AG09309 (cell line): ENCODE data around the gene RMND5B.

Experiments
- DNase-seq: peaks from one replicate; pipeline ENCODE4 v3.0.0-alpha.2; 2010; ENCODE audit warnings: low read depth
- H3K4me3 ChIP-seq: 2 replicates; pipeline ENCODE4 v1.5.1; 2011; ENCODE audit warnings: mild to moderate bottlenecking, low read depth, low read length, moderate library complexity; ENCODE audit not compliant: control insufficient read depth
- CTCF ChIP-seq: IDR thresholded peaks from 2 replicates; pipeline ENCODE4 v1.5.1; 2011; ENCODE audit warnings: mild to moderate bottlenecking, low read depth, low read length, inconsistent platforms; ENCODE audit not compliant: insufficient read depth, control insufficient read depth; ENCODE audit errors: missing control alignments

RMND5B gene

GRCh38 chr5:178112545-178112944 is 18.3 kb upstream of the RMND5B start:
- no peak overlapping the region for H3K4me3 ChIP-seq
- DNase-seq: no peak
- no peak for TF ChIP-seq CTCF

- no peak for TF ChIP-seq CTCF
- DNase-seq: no peak
- H3K4me3 ChIP-seq: peak within 1 kb of the TSS; percentile 24
These were observed 17.6 kb upstream of the RMND5B start, which contains the start of gene N4BP3 for GRCh38 chr5:178113141-178113787. Gene N4BP3 (plus strand): TSS chr5:178113532. CDS start chr5:178119584, 6,052 bp downstream.

- peak overlapping the region; percentile 24 for H3K4me3 ChIP-seq
- no peak for TF ChIP-seq CTCF
- DNase-seq: no peak
These were observed 16.9 kb upstream of the RMND5B start for GRCh38 chr5:178113841-178114324.

- H3K4me3 ChIP-seq: no peak overlapping the region
- no peak for DNase-seq
- TF ChIP-seq CTCF: no peak
These were observed 16.3 kb upstream of the RMND5B start for GRCh38 chr5:178114325-178115135.

- TF ChIP-seq CTCF: no peak
- H3K4me3 ChIP-seq: no peak overlapping the region
- DNase-seq: no peak
These were observed 15.5 kb upstream of the RMND5B start for GRCh38 chr5:178115136-178115813.

- DNase-seq: no peak
- no peak for TF ChIP-seq CTCF
- H3K4me3 ChIP-seq: no peak overlapping the region
These were observed 15.0 kb upstream of the RMND5B start for GRCh38 chr5:178115814-178116142.
